ENCODE measurements around the gene ST6GALNAC2. TPM values are rescaled to one million over a fixed set of nuclear protein-coding genes. Genes with fewer than 3 reads are reported as not detected.

ST6GALNAC2 gene
- total RNA-seq, 1 donor from 2014 or later, result 4.0 TPM

DNA sequence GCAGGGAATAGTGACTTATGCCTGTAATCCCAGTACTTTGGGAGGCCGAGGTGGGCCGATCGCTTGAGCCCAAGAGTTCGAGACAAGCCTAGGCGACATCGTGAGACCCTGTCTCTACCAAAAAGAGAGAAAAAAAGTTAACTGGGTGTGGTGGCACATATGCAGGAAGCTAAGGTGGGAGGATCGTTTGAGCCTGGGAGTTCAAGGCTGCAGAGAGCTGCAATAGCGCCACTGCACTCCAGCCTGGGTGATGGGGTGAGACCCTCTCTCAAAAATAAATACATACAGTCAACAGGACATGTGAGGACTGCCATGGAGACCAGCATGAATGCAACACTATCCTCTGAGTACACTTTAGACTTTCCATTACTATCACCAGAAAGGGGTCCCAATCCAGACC, 15.4 kb upstream of the ST6GALNAC2 start:
- no peak for DNase-seq (ENCODE audit: low spot score)

DNA sequence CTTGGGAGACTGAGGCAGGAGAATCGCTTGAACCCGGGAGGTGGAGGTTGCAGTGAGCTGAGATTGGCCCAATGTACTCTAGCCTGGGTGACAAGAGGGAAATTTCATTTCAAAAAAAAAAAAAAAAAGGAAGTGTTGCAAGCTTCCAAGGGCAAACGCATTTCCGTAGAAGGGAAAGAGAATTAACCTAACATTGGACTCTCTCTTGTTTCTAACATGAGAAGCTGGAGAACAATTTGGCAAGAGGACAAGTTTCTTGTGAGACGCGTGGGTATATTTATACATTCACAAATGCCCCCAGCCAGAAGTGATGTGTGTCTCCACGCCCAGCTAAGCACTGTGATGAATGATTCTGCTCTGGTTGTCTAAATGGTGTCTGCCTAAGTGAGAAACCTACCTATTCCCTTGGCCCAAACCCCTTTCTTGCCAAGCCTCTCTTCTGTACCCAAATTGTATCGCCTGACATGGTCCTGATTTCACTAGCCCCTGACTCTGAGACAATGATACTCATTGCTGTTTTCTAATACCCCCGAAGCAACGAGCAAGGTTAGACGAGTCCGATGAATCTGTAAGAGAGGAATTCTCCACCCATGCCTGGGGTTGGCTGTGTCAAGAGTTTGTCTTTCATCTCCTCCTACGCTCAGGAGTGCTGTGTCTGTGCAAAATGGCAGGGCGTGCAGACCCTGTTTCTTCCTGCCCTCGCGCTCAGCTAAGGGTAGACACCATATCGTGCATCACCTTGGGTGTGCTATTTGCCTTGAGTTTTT, 14.2 kb upstream of the ST6GALNAC2 start:
- no peak for DNase-seq (ENCODE audit: low spot score)
- ATAC-seq, result no peak

More for the DNA sequence above, 15.4 kb upstream of the ST6GALNAC2 start:
- ATAC-seq, result no peak

DNA sequence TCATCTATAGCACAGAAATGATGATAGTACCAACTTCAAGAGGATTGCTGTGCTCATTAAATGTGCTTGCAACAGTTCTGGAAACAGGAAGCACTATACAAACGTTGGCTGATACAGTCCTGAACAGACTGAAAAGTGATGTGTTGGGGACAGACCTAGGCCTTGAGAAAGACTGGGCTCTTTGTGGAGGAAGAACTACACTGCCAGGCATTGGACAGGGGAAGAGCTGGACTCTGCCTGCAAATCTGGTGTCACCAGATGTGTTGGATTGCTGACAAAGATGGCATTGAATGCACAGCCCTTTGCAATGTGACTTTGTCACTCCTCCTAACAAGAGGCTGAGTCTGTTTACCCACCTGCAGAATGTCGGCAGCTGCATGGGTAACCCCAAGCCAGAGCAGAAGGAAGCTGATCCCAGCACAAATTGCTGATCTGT, 12.4 kb upstream of the ST6GALNAC2 start:
- DNase-seq (ENCODE audit: low spot score), result no peak
- ATAC-seq, result peak; percentile 2

DNA sequence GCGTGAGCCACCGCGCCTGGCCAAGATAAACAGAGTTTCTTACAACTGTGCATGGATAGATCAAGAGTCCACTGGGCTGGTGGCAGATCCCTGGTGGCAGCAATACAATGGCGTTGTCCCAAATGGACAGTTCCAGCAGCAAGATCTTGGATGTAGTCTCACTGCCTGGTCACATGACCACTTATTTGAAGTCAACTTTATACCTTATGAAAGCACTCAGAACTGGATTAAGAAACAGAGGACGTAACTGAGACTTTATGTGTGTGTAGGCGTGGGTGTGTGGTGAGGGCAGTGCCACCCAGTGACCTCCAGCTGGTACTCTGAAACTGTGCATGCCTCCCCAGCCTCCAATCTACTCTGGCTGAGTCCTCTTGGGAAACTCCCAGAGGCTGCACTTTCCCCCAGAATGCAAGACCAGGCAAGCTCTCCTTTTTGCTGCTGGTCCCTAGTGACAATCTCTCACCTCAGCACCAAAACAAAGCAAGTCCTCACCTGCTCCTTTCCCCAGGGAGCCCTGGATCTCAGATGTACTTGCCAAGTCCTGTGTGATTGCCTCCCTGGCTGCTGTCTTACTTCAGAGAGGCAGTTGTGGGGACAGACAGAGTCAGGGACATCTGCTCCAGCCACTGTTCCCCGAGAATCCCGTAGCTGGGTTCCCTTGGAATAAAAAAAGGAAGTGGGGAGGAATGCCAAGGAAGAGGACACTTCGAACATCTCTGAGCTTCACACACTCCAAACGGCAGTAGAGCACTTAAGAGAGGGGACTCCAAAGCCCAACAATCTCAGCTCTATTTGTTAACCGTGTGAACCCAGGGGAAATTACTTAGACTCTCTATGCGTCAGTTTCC, 11.7 kb upstream of the ST6GALNAC2 start:
- peak; percentile 93 for DNase-seq (ENCODE audit: low spot score)

DNA sequence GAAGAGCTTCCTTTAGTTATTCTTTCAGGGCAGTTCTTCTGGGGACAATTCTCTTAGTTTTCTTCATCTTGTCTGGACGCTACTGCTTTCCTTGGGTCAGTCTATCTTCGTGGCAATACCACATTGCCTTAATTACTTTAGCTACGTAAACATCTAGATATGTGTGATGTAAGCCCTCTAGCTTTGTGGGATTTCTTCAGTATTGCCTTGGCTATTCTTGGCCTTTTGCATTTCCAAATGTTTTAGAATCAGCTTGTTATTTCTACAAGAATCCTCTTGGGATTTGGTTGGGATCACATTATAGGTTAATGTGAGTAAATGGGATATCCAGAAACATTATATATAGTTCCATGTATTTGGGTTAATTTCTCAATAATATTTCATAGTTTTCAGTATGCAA, 9.0 kb upstream of the ST6GALNAC2 start:
- DNase-seq (ENCODE audit: low spot score) (no peak), ATAC-seq (no peak)

More for the DNA sequence above, 11.7 kb upstream of the ST6GALNAC2 start:
- peak; percentile 86 for ATAC-seq

DNA sequence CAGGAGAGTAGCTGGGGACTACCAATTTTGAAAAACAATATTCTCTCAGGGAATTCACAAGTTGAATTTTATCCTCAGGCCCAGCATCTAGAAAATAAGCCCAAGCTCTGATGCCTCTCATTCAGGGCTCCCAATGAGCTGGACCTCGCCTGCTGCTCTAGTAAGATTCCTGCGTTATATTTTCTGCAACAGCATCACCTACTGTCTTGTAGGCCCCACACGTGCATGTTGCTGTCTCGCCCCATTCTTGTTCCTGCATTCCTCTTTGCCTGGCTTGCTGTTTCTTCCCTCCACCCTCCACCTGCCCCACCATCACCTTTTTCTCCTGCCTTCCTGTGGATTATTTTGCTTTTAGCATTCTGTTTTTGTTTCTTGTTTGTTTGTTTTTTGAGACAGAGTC, 8.3 kb upstream of the ST6GALNAC2 start:
- ATAC-seq, result no peak
- no peak for DNase-seq (ENCODE audit: low spot score)

DNA sequence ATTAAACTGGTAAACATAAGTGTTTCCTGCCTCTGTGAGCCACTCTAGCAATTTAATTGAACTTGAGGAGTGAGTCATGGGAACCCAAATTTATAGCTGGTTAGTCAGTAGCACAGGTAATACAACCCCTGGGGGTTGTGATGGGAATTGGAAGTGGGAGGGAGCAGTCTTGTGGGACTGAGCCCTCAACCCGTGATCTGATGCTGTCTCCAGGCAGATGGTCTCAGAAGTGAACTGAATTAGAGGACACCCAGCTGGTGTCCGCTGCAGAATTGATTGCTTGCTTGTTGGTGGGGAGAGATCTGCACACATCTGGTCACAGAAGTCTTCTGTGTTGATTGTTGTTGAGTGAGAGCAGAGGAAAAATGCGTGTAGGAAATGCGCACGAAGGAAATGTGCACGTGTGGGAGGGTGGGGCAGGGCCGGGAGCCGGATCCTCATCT, 7.7 kb upstream of the ST6GALNAC2 start:
- ATAC-seq, result no peak
- no peak for DNase-seq (ENCODE audit: low spot score)

DNA sequence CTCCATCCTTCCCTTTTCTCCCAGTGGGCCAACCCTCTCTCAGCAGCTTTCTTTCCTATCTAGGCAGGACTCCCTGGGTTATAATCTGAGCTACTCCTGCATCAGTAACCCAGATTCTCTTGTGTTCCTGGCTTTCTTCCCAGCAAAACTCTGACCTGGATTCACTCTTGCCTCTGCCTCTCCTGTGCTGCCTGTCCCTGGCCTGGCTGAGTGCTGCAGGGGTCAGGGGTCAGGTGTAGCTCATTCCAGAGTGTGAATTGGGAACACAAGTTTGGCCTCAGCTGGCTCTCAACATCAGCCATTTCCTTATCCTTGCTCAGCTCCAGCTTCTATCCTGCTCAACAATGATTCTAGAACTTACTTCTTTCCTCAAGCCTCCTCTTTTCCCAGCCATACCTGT, 2.5 kb upstream of the ST6GALNAC2 start:
- peak; percentile 74 for ATAC-seq
- DNase-seq (ENCODE audit: low spot score), result peak; percentile 90

DNA sequence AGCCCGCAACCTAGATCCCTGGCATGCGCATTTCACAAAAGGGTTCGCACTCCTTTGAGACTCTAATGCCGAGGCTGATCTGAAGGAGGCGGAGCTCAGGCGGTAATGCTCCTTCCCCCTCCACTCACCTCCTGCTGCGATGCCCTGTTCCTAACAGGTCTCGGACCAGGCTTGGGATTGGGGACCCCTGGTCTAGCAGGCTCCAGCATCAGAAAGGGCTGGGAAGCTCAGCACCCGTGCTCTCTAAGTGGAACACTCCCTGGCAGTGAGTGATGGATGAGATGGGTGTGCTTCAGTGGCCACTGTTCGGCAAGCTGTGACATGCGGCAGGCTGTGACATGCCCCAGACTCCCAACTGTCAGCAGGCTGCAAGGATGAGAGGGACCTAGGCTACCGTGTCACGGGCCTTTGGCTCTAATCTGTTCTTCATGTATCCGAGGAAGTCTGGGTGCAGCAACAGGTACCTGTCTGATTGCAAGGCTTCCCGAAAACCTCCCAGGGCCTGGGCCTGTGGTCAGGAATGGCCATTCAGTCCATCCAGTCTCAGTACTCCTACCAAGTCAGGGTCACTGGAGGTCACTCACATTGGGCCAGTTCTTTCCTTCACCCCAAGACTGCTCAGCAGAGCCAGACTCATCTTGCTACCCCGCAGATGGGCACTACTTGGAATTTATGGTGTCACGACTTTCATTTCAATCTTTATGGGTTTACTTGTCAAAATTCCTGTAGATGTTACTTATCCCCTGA, 1.3 kb upstream of the ST6GALNAC2 start:
- DNase-seq (ENCODE audit: low spot score), result no peak
- no peak for ATAC-seq

DNA sequence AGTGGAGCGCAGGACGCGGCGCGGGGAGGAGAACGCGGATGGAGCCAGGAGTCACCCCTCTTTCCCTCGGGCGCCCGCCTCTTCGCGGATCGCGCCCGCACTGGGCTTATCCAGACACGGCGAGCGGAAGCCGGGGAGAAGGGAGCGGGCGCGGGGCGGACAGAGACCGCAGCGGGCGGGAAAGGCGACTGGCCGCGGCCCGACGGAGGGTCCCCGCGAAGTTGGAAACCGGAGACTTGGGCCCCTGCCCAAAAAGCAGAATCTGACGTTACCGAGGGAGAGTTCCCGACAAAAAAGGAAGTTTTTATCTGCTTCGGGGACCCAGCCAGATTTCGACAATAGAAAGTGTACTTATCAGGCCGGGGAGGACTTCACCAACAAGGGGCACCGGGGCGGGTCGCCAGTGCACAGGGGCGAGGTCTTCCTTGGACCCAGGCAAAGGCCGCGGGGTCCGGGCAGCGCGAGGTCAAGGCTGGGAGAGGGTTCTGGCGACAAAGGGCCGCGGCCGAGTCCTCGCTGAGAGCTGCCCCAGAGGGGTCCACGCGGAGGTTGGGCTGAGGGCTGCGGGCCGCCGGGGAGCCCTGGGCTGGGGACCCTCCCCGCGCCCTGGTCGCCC, 519 bp downstream of the ST6GALNAC2 start:
- peak; percentile 59 for DNase-seq (ENCODE audit: low spot score)
- peak; percentile 28 for ATAC-seq

DNA sequence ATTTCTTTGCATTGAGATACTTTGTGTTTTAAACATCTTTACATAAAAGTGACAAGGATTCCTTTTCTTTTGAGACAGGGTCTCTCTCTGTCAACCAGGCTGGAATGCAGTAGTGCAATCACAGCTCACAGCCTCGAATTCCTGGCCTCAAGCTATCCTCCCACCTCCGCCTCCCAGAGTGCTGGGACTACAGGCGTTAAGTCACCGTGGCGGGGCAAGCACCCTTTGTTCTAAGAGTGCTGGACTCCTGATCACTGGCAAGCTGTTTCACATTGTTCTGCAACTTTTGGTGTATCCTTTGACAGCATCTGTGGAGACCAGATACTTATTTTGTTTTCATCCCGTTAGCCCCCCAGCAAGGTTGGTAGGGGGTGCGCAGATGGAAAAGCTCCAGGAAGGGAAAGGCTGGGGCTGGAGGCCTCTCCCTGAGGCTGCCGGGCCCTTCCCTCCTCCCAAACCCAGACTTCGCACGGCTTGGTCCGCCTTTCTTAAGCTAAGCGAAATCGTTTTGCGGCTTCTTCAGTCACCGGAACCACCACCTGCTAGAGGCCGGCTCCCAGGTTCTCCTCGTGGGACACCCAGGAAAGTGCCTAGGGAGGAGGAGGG, 1.1 kb downstream of the ST6GALNAC2 start:
- no peak for ATAC-seq
- DNase-seq (ENCODE audit: low spot score), result no peak

DNA sequence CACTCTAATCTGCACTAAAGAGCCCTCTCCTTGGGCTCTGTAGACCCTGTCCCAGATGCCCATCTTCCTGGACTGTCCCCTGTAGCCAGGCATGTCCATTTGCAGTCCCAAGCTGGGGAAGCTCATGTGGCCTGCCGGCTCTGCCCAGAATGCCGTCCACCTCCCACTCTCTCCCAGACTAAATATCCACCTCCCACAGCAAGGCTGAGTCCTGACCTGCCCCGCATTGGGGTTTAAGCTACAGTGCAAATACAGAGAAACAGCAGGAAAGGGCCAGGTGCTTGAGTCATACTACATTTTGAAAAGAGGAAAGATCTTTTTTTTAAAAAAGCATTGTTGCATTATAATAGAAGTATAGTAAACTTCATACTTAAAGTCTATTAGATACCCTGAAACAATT, 3.0 kb downstream of the ST6GALNAC2 start:
- ATAC-seq (no peak), DNase-seq (ENCODE audit: low spot score) (no peak)

DNA sequence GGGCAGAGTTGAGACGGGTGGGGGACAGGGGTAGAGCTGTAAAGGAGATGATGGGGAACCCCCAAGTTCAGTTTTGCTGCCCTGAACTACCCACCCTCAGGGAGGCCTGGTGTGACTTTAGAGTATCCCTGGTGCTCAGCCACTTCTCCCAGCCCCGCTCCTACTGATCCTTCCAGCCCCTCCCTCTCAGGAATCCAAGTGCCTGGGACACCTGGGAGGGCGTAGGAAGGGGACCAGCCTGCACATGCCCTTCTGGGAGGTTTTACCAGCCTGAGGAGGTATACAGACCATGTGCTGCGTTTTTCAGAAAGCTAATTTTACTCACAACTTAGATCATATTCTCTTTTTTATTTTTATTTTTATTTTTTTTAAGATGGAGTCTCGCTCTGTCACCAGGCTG, 4.1 kb downstream of the ST6GALNAC2 start:
- ATAC-seq (no peak), DNase-seq (ENCODE audit: low spot score) (no peak)

DNA sequence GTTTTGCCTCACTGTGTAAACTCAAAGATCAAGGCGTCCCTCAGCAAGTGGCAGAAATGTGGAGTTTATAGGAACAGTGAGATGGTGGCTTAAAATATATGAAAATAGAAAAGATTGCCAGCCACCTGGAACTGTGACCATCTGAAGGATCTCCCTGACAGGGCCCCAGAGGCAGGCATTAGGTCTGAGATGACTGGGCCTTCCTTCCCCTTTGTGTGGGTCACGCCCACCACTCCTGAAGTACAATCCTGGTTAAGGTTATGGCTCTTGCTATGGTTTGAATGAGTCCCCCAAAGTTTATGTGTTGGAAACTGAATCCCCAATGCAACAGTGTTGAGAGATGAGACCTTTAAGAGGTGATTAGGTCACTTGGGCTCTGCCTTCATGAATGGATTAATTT, 6.4 kb downstream of the ST6GALNAC2 start:
- no peak for ATAC-seq
- no peak for DNase-seq (ENCODE audit: low spot score)

DNA sequence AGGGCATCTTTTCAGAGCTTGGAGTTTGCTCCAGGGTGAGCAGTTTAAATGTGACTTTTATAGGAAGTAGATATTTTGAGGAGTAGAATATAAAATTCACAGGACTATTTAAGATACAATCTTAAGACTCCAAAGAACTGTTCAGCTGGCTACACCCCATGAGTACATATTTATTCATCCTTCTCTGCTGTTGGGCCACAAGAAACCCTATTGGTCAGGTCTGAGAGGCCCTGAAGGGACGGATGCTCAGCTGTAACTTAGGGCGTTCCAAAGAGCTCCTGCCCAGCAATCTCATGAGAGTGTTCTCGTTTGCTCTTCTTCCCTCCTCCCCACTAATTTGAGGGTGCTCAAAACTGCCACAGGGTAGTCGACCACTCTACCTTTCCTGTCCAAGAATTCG, 7.3 kb downstream of the ST6GALNAC2 start:
- DNase-seq (ENCODE audit: low spot score) (no peak), ATAC-seq (no peak)

DNA sequence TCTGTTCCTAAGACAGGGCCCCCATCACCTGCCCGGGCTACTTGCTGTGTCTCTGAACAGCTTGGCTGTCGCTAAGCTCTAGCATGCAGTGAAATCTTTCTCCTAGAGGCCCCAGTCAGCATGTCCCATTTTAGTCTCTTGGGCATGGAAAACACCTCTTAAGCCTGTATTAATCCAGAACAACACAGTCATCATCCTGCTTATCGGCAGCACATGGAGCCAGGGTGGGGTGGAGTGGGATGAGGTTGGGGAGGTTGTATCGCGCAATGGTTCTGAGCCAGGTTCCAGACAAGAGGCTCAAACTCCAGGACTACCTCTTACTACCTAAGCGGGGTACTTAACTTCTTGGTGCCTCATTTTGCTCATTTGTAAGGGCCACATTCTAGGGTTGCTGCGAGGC, 7.8 kb downstream of the ST6GALNAC2 start:
- no peak for DNase-seq (ENCODE audit: low spot score)
- ATAC-seq, result no peak

DNA sequence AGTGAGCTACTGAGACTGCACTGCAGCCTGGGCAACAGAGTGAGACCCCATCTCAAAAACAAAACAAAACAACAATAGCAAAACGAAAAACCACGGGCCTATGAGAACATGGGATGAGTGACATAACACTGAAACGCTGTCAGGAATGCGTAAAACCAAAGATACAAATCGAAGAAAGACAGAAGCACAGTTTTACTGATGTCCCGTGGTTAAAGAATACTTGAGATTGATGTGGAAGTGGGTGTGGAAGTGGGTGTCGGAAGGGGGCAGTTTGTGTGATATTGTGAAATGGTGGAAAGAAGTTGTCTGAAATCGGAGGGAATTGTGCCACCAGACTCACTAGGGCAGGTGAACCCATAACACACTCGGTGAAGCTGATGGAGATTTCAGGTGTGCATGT, 9.5 kb downstream of the ST6GALNAC2 start:
- no peak for DNase-seq (ENCODE audit: low spot score)
- no peak for ATAC-seq

DNA sequence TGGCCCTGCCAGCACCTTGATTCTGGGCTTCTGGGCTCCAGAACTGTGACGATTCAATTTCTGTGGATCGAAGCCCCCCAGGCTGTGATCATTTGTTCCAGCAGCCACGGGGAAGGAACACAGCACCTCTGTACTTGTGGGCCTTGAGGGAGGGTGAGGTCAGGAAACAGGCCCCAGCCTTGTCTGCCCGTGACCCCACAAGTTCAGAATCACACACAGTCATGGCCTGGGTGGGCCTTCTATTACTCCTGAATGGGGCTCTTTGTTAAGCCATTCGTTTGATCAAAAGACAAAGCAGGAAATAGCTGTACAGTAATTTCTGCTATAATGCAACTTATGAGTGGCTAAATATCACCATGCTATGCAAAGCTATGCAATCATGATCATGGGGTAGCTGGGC, 10.1 kb downstream of the ST6GALNAC2 start:
- no peak for ATAC-seq
- DNase-seq (ENCODE audit: low spot score), result no peak

DNA sequence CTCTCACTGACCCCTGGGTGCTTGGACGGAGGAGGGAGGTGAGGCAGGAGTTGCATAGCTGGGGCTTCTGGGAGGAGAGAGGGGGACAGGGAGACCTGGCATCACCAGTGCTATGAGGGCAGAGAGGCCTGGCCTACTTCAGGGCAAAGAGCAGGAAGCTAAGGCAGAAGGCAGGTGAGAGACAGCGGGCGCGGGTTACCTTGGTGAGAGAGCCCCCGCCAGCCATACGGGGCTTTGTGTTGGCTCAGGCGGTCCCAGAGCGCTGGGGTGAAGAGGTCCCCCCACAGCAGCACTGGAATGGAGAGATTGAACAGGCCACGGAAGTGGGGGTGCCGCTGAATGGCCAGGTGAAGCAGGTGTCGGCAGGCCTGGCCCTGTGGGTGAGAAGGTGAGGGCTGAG, 11.5 kb downstream of the ST6GALNAC2 start:
- DNase-seq (ENCODE audit: low spot score), result no peak
- no peak for ATAC-seq

DNA sequence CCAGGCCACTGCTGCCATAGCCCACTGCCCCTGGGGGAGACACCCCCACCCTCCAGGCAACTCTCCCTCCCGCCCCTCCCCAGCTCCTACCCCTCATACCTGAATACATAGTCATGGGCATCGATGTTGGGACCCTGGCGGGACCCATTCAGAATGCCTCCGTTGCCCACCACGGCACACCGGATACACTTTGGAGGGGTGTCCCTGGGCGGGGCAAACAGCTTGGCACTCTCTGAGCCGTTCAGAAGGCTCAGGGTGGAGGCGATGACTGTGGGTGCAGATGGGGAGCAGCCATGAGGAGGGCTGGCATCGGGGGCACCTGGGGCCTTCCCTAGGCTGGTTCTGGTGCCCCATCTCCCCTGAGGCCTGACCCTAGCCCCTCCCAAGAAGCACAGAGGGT, 12.6 kb downstream of the ST6GALNAC2 start:
- DNase-seq (ENCODE audit: low spot score), result no peak
- ATAC-seq, result no peak

Measured in left lobe of liver (tissue), 2 donors.